Parathyroid adenoma (tissue), 2 donors: ENCODE measurements around the gene FUOM.

Source experiments
- H2AFZ ChIP-seq: fragments of 300-600 bp; sonication (generic); one replicate; pipeline ENCODE4 v1.7.0; 2017; ENCODE audit warnings: antibody characterized with exemption, mild to moderate bottlenecking
- H3K27ac ChIP-seq: fragments of 300-600 bp; sonication (generic); one replicate; pipeline ENCODE4 v1.7.0; 2017
- H3K27me3 ChIP-seq: fragments of 300-600 bp; sonication (generic); one replicate; pipeline ENCODE4 v1.7.0; 2017; ENCODE audit warnings: low read length; ENCODE audit not compliant: control insufficient read depth, insufficient read depth
- H3K36me3 ChIP-seq: fragments of 300-600 bp; sonication (generic); one replicate; pipeline ENCODE4 v1.7.0; 2017; ENCODE audit warnings: low read length; ENCODE audit not compliant: control insufficient read depth, insufficient read depth
- H3K4me1 ChIP-seq: fragments of 300-600 bp; sonication (generic); one replicate; pipeline ENCODE4 v1.7.0; 2017; ENCODE audit warnings: control low read depth
- H3K4me2 ChIP-seq: fragments of 300-600 bp; sonication (generic); one replicate; pipeline ENCODE4 v1.7.0; 2017; ENCODE audit warnings: low read length
- H3K4me3 ChIP-seq: fragments of 300-600 bp; sonication (generic); one replicate; pipeline ENCODE4 v1.7.0; 2017; ENCODE audit warnings: low read depth, low read length
- H3K79me2 ChIP-seq: fragments of 300-600 bp; sonication (generic); one replicate; pipeline ENCODE4 v1.7.0; 2017; ENCODE audit warnings: control low read depth
- H3K9ac ChIP-seq: fragments of 300-600 bp; sonication (generic); one replicate; pipeline ENCODE4 v1.7.0; 2017; ENCODE audit warnings: mild to moderate bottlenecking
- H3K9me3 ChIP-seq: fragments of 300-600 bp; sonication (generic); one replicate; pipeline ENCODE4 v1.7.0; 2017; ENCODE audit warnings: low read length; ENCODE audit not compliant: control insufficient read depth
- TF ChIP-seq, protein P1 (sequence below): fragments of 300-600 bp; sonication (generic); IDR thresholded peaks from one replicate; pipeline ENCODE4 v1.7.0; 2017; ENCODE audit warnings: antibody characterized with exemption, mild to moderate bottlenecking
- donor health status: primary hyperparathyroidism.

The FUOM gene

DNA sequence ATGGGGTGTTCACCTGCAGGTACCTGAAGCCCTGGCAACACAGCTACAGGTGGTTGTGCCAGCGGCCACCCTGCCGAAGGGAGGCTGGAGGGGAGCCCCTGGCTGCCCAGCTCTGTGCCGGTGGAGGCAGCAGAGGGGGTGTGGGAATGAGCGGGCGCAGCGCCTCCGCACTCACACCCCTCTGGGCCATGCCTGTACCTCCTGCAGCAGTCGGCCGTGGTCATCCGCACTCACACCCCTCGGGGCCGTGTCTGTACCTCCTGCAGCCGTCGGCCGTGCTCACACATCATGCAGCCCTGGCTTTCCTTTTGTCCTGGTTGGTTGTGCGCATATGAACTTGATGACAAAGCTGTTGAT, 47.4 kb downstream of the FUOM start:
- no peak overlapping the region for H2AFZ ChIP-seq
- no peak overlapping the region for H3K4me2 ChIP-seq
- TF ChIP-seq, protein P1, sequence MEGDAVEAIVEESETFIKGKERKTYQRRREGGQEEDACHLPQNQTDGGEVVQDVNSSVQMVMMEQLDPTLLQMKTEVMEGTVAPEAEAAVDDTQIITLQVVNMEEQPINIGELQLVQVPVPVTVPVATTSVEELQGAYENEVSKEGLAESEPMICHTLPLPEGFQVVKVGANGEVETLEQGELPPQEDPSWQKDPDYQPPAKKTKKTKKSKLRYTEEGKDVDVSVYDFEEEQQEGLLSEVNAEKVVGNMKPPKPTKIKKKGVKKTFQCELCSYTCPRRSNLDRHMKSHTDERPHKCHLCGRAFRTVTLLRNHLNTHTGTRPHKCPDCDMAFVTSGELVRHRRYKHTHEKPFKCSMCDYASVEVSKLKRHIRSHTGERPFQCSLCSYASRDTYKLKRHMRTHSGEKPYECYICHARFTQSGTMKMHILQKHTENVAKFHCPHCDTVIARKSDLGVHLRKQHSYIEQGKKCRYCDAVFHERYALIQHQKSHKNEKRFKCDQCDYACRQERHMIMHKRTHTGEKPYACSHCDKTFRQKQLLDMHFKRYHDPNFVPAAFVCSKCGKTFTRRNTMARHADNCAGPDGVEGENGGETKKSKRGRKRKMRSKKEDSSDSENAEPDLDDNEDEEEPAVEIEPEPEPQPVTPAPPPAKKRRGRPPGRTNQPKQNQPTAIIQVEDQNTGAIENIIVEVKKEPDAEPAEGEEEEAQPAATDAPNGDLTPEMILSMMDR: no peak
- H3K4me3 ChIP-seq: no peak overlapping the region
- H3K9me3 ChIP-seq: no peaks in the 10 kb centered on the region
- peaks cover 6% of the 10 kb centered on the region for H3K4me1 ChIP-seq
- no peak overlapping the region for H3K9ac ChIP-seq
- no peaks in the 10 kb centered on the region for H3K36me3 ChIP-seq
- H3K27me3 ChIP-seq: no peaks in the 10 kb centered on the region
- no peak overlapping the region for H3K27ac ChIP-seq
- peaks cover 22% of the 10 kb centered on the region for H3K79me2 ChIP-seq

DNA sequence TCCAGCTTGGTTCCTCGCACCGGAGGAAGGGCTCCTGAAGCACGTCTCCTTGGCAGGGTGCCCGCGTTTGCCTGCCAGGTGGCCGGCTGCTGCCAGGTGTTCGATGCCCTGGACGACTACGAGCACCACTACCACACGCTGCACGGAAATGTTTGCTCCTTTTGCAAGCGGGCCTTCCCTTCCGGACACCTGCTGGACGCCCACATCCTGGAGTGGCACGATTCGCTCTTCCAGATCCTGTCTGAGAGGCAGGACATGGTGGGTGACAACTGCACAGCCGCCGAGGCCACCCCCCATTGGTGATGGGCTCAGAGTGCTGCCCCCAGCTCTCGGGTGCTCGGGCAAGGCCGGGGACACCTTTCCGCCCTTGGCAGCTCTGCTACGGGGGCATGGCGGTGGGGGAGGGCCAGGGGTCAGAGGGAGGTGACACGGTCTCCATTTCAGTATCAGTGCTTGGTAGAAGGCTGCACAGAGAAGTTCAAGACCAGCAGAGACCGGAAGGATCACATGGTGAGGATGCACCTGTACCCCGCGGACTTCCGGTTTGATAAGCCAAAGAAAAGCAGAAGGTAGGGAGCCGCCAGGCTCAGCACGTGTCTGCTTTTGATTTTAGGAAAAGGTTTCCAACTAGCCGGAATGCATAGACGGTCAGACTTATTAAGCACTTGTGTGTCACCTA, 48.0 kb downstream of the FUOM start:
- Histone ChIP-seq H3K4me2 (no peak overlapping the region), H3K9me3 (no peaks in the 10 kb centered on the region), H2AFZ (no peak overlapping the region), H3K9ac (no peak overlapping the region), H3K36me3 (no peaks in the 10 kb centered on the region), H3K27ac (no peak overlapping the region), H3K27me3 (no peaks in the 10 kb centered on the region), H3K4me1 (peaks cover 7% of the 10 kb centered on the region), H3K79me2 (peaks cover 24% of the 10 kb centered on the region), H3K4me3 (no peak overlapping the region)
- TF ChIP-seq, protein P1: no peak

DNA sequence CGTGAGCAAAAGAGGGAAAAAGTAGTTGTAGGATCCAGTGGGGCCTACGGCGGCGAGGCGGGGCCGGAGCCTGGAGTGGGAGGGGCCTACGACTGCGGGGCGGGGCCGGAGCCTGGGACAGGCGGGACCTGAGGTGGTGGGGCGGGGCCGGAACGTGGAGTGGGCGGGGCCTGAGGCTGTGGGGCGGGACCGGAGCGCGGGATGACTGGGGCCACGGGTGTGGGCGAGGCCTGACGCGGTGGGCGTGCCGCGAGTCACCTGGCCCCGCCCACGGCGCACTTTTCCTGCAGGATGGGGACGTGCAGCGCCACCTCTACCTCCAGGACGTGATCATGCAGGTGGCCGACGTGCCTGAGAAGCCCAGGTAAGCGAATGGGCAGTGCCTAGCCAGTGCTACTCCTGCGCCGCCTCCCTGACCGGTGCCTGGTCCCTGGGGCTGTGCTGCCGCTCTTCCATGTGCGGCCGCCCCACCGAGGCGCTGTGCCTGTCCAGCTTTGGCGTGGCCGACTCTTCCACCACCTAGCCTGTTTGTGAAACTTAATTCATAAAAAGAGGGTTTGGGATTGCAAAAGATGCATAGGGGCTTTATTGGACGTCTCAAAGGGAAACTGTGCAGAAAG, 48.6 kb downstream of the FUOM start:
- no peaks in the 10 kb centered on the region for H3K9me3 ChIP-seq
- H3K4me2 ChIP-seq: peak overlapping the region; percentile 88
- peak overlapping the region; percentile 76 for H3K4me3 ChIP-seq
- H3K27me3 ChIP-seq: no peaks in the 10 kb centered on the region
- peaks cover 25% of the 10 kb centered on the region for H3K79me2 ChIP-seq
- peak overlapping the region; percentile 95 for H3K27ac ChIP-seq
- H3K9ac ChIP-seq: peak overlapping the region; percentile 82
- H2AFZ ChIP-seq: peak overlapping the region; percentile 84
- TF ChIP-seq, protein P1: no peak
- H3K4me1 ChIP-seq: peaks cover 11% of the 10 kb centered on the region
- H3K36me3 ChIP-seq: no peaks in the 10 kb centered on the region

DNA sequence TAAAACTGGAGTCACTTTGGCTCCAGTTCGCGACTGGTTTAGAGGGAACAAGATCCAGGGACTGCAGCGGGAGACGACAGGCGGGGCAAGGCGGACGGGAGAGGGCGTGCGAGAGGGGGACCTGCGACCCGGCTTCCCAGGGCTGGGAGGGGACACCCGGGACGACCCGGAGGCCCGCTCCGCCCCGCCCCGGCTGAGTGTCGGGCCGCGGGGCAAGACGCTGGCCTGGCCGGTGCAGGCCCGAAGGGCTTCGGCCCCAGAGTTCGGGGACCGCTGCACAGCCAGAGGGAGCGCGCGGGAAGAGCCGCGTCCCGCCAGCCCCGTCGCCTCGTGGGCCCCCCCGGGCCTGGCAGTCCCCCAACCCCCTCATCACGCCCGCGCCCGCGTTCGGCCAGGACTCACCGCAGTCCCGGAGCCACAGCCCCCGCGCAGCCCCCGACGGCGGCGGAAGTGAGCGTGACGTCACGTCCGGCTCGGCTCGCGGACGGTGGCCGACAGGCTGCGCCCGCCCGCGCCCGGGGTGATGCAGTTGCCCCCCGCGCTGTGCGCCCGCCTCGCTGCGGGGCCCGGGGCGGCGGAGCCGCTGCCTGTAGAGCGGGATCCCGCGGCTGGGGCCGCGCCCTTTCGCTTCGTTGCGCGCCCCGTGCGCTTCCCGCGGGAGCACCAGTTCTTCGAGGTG, 49.3 kb downstream of the FUOM start, which contains the start of the genes TUBGCP2 and ZNF511:
Gene TUBGCP2, minus strand, starts transcription at position 452 of the 679 bp plus-strand sequence. CDS start 5,931 bp downstream, outside the sequence.
Gene ZNF511, plus strand, starts transcription at position 494 of the 679 bp plus-strand sequence. Its CDS starts 30 bp downstream, at position 524.
- no peaks in the 10 kb centered on the region for H3K36me3 ChIP-seq
- peaks cover 18% of the 10 kb centered on the region for H3K4me1 ChIP-seq
- H3K9me3 ChIP-seq: no peaks in the 10 kb centered on the region
- H3K9ac ChIP-seq: peak within 1 kb of the TSS; percentile 82
- peak within 1 kb of the TSS; percentile 84 for H2AFZ ChIP-seq
- H3K27ac ChIP-seq: peak within 1 kb of the TSS; percentile 95
- peak within 1 kb of the TSS; percentile 88 for H3K4me2 ChIP-seq
- TF ChIP-seq, protein P1: no peak
- H3K79me2 ChIP-seq: peaks cover 32% of the 10 kb centered on the region
- H3K27me3 ChIP-seq: no peaks in the 10 kb centered on the region
- H3K4me3 ChIP-seq: peak within 1 kb of the TSS; percentile 76
